SK-MEL-5 (cell line): Measurements from ENCODE around the gene STX8. TPM values are rescaled to one million over a fixed set of nuclear protein-coding genes. Genes with fewer than 3 reads are reported as not detected.

Experiments used
- DNase-seq: peaks from one replicate; pipeline ENCODE4 v3.0.0-alpha.2; 2016; ENCODE audit warnings: low read depth, low spot score
- in situ Hi-C: cut with HindIII; loops from 2 replicates; pipeline ENCODE4 v1.10.0; 2016; ENCODE audit warnings: low sequenced_read_pairs, high pct_unique_total_duplicates, low pct_unique_long_range_greater_than_20kb
- total RNA-seq: library from RNA; depleted of rRNA; stranded (reverse); fragments of >200 nt; shearing (Covaris generic); gene quantifications from 2 replicates; pipeline ENCODE4 v1.2.3, GENCODE V29; 2014

Gene STX8
- total RNA-seq, 1 experiment from 2014 or later = 138 TPM

GRCh38 chr17:9225305-9226101 is 350.1 kb downstream of the STX8 start:
- in situ Hi-C loops = no loop called here
- DNase-seq = no peak

- in situ Hi-C loops = no loop called here
These were observed 351.1 kb downstream of the STX8 start for GRCh38 chr17:9224485-9224884.

GRCh38 chr17:9223531-9223930 is 352.1 kb downstream of the STX8 start:
- in situ Hi-C loops = no loop called here
- DNase-seq = no peak

More at GRCh38 chr17:9224485-9224884, 351.1 kb downstream of the STX8 start:
- no peak for DNase-seq

- in situ Hi-C loops = no loop called here
- no peak for DNase-seq
These were observed 353.8 kb downstream of the STX8 start for GRCh38 chr17:9221922-9222180.

- in situ Hi-C loops = no loop called here
- DNase-seq = no peak
These were observed 354.3 kb downstream of the STX8 start for GRCh38 chr17:9221147-9221921.

GRCh38 chr17:9220398-9221146 is 355.0 kb downstream of the STX8 start:
- no peak for DNase-seq
- in situ Hi-C loops = no loop called here

- DNase-seq = no peak
- in situ Hi-C loops = no loop called here
These were observed 355.8 kb downstream of the STX8 start for GRCh38 chr17:9219631-9220397.

GRCh38 chr17:9218911-9219310 is 356.7 kb downstream of the STX8 start:
- in situ Hi-C loops = no loop called here
- no peak for DNase-seq

- in situ Hi-C loops = no loop called here
- no peak for DNase-seq
These were observed 357.5 kb downstream of the STX8 start for GRCh38 chr17:9218064-9218635.

GRCh38 chr17:9217151-9218056 is 358.2 kb downstream of the STX8 start:
- no peak for DNase-seq
- in situ Hi-C loops = no loop called here

GRCh38 chr17:9215465-9215864 is 360.2 kb downstream of the STX8 start:
- in situ Hi-C loops = no loop called here
- no peak for DNase-seq

GRCh38 chr17:9213303-9213640 is 362.3 kb downstream of the STX8 start:
- in situ Hi-C loops = no loop called here
- no peak for DNase-seq

- in situ Hi-C loops = no loop called here
These were observed 363.0 kb downstream of the STX8 start for GRCh38 chr17:9212376-9213302.

GRCh38 chr17:9211133-9211765 is 364.4 kb downstream of the STX8 start:
- in situ Hi-C loops = no loop called here
- no peak for DNase-seq

More at GRCh38 chr17:9212376-9213302, 363.0 kb downstream of the STX8 start:
- DNase-seq = no peak

GRCh38 chr17:9209781-9210370 is 365.7 kb downstream of the STX8 start:
- no peak for DNase-seq

More at GRCh38 chr17:9209781-9210370, 365.7 kb downstream of the STX8 start:
- in situ Hi-C loops = no loop called here
